Hematopoietic multipotent progenitor cell treated with erythropoietin and hydrocortisone succinate and interleukin-3 and kit ligand, for 4 days (in vitro differentiated cells): ENCODE data around the gene SRGN.

ENCODE experiments used
- DNase-seq: peaks from one replicate; pipeline ENCODE4 v3.0.0-alpha.2; 2015

Gene SRGN

GRCh38 chr10:69061305-69062161 lies 26.4 kb upstream of the SRGN start:
- peak; percentile 84 for DNase-seq

DNA sequence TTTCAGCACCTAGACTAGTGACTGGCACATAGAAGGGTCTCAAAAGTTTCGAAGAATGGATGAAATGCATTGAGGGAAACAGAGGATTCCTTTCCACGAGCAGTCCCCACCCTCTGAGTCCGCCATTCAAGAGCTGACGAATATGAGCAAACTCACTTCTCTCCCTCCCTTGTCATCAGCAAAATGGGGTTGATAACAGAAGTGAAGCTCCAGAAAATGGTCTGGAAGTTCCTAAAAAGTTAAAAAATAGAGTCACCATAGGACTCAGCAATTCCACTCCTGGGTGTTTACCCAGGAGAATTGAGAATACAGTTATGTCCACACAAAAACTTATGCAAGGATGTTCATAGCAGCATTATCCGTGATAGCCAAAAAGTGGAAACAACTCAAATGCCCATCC lies 25.0 kb upstream of the SRGN start:
- no peak for DNase-seq

GRCh38 chr10:69064762-69065328 lies 23.1 kb upstream of the SRGN start:
- no peak for DNase-seq

DNA sequence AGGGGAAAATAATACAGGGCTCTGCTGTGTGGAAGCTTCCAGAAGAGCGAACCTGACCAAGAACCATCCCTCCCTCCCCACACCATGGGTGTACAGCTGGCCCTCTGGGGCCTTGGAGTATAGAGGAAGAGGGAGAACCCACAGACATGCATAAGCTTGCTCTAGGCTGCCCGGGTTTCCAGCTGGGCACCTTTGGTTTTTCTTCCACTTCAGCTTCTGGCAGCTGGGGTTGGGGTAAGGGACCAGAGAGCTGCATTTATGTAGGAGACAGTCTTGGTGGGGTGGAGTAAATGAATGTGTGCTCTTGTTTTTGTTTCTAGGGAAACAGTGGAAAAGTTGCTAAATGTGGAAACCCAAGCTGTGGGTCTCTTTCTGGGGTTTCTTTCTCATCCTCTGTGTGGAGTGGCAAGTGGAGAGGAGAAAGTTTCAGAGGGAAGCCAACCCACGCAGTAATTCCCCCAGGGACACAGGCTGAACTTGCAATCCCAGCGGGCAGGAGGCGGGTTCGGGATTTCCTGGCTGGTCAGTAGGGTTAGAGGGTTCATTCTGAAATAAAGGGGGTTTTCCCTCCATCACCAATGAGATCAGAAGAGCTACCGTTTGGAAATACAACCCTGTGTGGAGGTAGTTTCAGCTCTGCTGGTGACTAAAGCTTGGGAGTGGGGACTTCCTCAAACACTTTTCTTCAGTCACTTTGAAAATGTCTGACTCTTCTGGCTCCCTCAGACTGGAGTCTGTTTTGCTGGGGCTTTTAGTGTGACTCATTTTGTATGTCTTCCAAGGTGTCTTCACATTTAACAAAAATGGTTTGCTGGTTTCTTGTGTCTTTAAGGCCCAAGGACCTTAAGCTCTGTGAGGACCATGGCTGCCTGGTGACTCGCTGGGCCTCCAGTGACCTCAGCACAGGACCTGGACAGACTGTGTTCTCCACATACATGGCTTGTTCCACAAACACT lies 22.2 kb upstream of the SRGN start:
- DNase-seq: peak; percentile 52

- DNase-seq: no peak
Observed at GRCh38 chr10:69067189-69067588, 20.7 kb upstream of the SRGN start.

- DNase-seq: peak; percentile 70
Observed at GRCh38 chr10:69068549-69068948, 19.4 kb upstream of the SRGN start.

- no peak for DNase-seq
Observed at GRCh38 chr10:69069090-69070042, 18.5 kb upstream of the SRGN start.

DNA sequence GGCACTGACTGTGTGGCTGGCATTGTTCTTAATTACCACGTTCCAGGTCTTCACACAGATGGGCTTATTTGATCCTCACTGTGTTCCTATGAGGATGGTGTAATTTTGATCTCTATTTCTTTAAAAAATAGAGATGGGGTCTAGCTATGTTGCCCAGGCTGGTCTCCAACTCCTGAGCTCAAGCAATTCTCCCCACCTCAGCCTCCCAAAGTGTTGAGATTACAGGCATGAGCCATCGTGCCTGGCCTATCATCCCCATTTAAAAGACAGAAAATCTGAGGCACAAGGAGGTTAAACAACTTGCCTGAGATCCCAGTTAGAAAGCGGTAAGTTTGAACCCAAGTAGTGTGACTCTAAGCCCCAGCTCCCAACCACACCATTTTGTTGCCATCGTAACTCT lies 17.0 kb upstream of the SRGN start:
- no peak for DNase-seq

DNA sequence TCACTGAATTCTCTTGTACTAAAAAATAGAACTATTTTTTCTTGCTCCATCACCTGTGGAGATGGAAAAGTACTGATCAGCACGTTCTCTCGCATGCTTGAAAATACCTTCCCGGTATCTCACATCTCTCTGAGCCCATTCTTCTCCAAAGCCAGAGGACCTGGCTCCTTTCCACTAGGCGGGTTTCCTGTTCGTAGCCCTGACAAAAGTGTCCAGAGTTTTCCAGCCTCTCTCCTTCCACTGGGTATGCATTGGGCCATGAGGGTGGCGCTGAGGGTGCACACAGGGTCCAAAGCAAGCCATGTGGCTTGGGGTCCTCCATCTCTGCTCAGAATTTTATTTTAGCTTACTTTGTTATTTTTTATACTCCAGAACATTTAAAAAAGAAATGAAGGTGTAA lies 16.3 kb upstream of the SRGN start:
- no peak for DNase-seq

GRCh38 chr10:69073026-69073425 lies 14.9 kb upstream of the SRGN start:
- DNase-seq: peak; percentile 87

DNA sequence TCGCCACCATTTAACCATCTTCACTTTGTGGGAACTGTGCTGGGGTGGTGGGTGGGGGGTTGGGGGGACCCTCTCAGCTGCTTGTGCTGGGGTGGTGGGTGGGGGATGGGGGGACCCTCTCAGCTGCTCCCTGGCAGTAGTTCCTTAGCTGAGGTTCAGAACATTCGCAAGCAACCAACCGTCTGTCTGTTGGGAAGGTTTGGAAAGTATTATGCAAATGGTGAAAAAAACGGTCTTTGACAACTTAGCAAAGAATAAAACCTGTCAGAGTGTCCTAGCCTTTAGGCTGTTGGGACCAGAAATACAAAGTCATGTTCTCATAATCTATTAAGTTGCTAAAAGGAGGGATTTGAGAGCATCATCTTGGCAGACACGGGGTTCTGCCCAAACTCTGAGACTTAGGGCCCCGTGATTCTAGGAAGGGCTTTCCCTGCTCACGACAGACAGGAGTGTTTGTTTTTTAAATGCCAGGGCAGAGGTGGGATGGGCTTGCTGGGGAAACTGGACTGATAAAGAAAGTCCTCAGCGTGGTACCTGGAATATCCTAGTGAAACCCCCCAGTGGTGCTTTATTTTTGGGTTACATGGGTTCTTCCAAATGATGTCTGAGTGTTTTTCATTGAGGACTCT lies 14.1 kb upstream of the SRGN start:
- peak; percentile 65 for DNase-seq

DNA sequence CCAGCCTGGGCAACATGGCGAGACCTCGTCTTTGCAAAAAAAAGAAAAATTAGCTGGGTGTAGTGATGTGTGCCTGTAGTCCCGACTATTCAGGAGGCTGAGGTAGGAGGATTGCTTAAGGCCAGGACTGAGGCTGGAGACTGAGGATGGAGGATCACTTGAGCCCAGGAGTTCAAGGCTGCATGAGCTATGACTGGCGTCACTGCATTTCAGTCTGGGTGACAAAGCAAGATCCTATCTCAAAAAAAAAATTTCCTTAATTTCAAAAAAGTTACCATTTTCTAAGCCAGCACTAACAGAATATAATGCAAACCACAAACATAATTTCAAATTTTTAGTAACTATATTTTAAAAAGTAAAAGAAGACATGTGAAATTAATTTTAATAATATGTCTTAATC lies 13.4 kb upstream of the SRGN start:
- no peak for DNase-seq

GRCh38 chr10:69075431-69075830 lies 12.5 kb upstream of the SRGN start:
- DNase-seq: peak; percentile 40

- no peak for DNase-seq
Observed at GRCh38 chr10:69078311-69078710, 9.6 kb upstream of the SRGN start.

DNA sequence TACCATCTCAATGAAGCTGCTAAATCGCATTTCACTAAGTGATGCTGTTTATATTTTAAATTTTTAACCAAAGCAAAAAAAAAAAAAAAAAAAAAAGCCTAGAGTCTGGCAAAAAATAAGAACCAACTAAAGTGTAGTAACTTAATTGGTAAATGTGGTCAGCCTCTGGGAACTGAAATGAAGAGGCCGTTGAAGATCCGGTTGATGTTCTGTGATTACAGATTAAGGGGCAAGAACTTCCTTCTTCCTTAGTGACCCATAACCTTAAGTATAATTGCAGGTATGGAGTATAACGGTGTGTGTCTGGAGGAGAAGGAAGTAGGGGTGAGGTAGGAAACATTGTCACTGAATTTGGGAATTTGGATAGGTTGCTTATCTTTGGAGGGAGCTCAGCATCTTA lies 7.7 kb upstream of the SRGN start:
- DNase-seq: peak; percentile 79

DNA sequence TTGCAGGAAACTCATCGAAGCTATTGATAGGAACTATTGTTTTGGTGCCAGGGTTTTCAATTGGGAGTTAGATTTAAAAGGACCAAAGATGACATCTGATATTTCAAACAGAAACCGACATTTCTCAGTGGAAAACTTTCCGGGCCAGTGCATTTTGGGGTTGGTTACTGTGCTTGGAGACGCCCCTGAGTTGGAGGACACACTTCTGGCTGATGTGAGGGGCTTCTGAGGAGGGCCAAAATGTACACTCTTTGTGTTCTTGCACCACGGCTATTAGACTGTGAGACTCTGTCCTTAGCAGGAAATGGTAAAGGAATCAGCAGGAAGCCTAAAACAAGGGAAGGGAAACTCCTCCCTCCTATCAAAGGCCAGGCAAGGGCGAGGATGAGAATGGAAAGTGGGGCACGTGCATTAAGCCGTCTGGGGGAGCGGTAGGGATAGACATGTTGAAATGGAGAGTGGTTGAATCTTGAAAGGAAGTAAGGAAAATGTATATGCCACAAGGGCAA lies 1.8 kb upstream of the SRGN start:
- peak; percentile 71 for DNase-seq

DNA sequence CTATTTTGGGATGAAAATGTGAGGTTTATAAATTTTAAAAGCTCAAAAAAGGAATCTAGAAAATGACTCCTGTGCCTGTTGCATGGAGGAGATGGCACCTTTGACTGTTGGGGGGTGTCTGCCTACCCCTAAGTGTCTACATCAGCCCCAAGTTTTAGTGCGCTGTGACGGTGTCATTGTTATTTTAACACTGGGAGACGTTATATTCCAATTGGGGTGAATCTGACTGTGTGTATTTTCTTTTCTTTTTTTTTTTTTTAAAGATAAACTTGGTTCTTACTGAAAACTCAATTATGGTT lies 517 bp downstream of the SRGN start:
- DNase-seq: peak; percentile 49

DNA sequence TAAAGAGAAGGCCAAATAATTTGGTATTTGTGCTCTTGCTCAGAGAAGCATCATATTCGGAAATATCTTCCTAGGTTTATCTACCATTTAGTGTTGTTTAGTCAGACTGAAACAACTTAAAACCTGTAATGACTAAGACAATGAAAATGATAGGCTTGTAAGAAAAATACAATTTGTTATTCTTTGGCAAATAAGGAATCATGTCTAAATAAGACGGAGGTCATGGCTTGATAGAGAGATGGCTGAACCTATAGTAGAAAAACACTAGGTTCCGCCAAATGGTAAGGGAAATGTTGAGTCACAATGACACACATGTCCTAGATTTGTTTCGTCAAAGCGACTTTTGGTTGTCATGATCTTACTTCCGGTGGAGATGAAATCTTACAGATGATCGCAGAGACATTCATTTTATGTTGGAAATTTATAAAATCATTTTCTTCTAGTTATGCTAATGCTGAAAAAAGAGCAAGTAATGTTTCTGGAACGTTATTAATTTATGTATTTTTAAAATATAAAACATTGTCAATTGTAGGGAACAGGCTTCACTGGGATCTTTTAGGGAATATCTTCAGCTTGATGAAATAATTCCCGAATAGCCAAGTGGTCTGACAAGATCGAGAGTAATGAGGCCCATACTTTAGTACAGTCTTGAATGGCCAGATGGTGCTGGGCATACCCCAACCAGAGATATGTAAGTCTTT lies 1.0 kb downstream of the SRGN start:
- DNase-seq: peak; percentile 93

- peak; percentile 82 for DNase-seq
Observed at GRCh38 chr10:69089638-69090599, 2.0 kb downstream of the SRGN start.

- DNase-seq: no peak
Observed at GRCh38 chr10:69090685-69091084, 2.8 kb downstream of the SRGN start.
